GM20000 (cell line): Measurements from ENCODE around the gene XKRX.
A peak's percentile ranks its signal among the peaks of the same experiment; 100 is the strongest.

Experiments used
- DNase-seq: peaks from one replicate; pipeline ENCODE4 v3.0.0; 2012; ENCODE audit warnings: low spot score
- TF ChIP-seq, protein P1 (sequence below): IDR thresholded peaks from 2 replicates; pipeline ENCODE4 v1.5.1; 2012; ENCODE audit warnings: mild to moderate bottlenecking, control low read depth; ENCODE audit errors: extremely low read depth, missing control alignments

Gene XKRX

DNA sequence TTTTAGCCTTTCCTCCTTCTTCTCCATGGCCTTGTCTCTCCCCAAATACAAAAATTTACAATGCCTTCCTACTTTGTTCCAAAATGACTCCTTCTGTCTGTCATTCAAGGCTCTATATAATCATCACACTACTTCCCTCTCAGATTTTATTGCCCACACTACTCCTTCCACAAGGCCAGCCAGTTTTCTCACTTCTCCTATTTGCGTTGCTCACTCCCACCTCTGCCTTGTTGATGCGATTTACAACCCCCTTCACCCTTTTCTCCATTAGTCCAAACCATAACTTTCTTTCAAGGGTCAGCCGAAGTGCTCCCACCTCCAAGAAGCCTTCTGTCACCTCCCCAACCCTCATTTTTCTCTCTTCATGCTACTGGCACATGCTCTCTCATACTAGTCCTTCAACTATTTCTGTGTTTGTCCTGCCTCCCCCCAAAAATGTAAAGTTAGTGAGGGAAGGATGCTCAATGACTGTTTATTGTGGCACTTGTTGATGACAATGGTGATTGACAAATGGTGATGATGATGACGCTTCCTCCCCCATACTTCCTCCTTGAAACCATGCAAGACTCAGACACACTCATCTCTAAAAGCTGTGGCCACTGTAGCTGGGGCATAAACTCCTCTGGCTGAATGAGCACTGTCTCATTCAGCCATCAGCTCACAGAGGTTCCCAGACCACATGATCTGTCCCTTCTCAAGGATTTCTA, 2.7 kb upstream of the XKRX start:
- peak; percentile 31 for DNase-seq
- TF ChIP-seq, protein P1, sequence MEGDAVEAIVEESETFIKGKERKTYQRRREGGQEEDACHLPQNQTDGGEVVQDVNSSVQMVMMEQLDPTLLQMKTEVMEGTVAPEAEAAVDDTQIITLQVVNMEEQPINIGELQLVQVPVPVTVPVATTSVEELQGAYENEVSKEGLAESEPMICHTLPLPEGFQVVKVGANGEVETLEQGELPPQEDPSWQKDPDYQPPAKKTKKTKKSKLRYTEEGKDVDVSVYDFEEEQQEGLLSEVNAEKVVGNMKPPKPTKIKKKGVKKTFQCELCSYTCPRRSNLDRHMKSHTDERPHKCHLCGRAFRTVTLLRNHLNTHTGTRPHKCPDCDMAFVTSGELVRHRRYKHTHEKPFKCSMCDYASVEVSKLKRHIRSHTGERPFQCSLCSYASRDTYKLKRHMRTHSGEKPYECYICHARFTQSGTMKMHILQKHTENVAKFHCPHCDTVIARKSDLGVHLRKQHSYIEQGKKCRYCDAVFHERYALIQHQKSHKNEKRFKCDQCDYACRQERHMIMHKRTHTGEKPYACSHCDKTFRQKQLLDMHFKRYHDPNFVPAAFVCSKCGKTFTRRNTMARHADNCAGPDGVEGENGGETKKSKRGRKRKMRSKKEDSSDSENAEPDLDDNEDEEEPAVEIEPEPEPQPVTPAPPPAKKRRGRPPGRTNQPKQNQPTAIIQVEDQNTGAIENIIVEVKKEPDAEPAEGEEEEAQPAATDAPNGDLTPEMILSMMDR = no peak

DNA sequence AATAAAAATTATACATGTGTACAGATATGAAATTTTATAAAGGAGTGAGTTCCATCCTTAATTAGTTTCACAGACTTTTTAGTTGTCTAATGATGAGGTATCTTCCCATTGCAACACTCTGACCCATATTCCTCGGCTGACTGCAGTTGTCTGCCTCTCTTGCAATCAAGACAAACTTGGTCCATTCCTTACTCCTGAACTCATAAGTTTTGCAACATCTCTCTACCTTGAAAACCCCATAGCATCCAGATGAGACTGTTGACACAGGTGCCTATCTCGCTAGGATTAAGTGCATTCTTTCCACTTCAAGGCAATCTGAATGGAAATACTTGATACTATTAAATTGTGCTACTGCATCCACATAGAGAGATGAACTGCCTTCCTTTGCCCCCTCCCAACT, 2.3 kb downstream of the XKRX start:
- no peak for DNase-seq
- TF ChIP-seq, protein P1 = no peak

DNA sequence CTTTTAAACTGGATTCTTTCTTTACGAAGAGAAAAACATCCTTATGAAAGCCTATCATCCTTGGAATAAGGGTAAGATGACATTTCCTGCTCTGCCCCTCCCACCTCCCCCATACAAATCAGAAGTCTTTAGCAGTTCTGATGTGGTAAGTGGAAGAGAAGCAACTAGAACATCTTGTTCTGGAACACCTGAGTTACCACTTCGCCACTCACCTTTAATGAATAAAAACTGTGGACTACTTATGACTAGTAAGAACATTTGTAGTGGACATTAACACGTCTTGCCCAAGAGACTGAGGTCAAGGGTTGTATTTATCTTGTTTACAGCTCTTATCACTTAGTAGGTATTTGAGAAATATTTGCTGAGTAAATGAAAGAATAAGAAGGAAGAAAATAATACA, 4.3 kb downstream of the XKRX start:
- TF ChIP-seq, protein P1 = no peak
- DNase-seq = no peak

DNA sequence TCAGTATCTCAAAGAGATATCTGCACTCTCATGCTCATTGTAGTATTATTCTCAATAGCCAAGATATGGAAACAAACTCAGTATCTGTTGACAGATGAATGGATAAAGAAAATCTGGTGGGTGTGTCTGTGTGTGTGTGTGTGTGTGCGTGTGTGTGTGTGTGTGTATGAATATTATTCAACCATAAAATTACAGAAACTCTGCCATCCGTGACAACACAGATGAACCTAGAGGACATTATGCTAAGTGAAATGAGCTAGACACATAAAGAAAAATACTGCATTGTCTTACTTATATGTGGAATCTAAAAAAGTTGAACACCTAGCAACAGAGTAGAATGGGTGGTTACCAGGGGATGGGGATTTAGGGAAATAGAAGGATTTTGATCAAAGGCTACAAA, 13.2 kb downstream of the XKRX start:
- no peak for DNase-seq
- TF ChIP-seq, protein P1 = no peak

DNA sequence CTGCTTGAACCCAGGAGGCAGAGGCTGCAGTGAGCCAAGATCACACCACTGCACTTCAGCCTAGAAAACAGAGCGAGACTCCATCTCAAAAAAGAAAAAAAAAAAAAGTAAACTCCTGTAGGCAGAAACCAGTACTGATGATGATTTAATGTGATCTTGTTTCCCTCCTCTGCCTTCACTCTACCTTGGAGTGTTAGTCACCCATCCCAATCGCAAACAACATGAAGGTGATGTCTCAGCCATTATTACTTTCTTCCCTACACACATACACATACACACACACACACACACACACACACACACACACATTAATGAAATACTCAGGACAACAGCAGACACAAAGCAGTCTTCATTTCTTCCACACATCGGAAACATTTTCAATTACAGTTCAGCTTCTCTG, 15.6 kb downstream of the XKRX start:
- TF ChIP-seq, protein P1 = no peak
- DNase-seq = no peak

DNA sequence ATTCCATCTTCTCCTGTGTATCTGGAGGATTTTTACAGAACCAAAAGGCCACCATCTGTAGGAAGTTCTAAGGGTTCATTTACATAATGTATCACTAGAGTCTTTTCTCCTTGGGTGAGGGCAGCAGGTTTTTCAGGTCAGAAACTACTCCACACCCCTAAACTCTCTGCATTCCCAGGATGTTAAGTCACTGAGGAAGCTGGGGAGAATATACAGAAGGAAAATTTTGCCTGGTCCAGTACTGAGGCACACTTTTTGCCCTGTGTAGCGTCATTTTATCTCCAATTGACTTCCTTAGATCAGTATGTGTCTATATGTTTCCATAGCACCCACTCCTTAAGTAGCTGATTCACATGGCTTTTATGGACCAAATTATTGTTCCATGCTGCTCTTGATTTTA, 17.0 kb downstream of the XKRX start:
- TF ChIP-seq, protein P1 = no peak
- no peak for DNase-seq

DNA sequence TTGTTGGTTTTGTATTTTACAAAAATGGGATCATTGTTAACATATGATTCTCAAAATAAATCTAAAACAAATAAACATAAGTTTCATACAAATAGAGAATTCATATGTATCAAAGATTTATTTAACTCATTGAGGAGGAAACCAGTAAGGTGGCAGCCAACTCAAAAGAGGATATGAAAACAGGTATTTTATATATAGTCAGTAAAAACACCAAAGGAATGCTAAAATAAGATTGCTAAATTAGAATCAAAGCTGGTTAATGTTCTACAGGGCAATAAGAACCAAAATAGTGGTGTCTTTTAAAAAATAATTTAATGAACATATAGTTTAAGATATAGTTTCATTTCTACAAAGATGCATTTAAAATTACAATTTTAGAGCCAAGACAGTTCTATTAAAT, 23.1 kb downstream of the XKRX start:
- no peak for DNase-seq
- TF ChIP-seq, protein P1 = no peak
